Brain pericyte (primary cell): ENCODE results near the gene FAHD1.
"Not testable (repeated sequence)": the region's sequence is repeated elsewhere in the genome, so short reads cannot be mapped to it uniquely, and the experiment has no call there.

Experiments
- DNase-seq: peaks from one replicate; pipeline ENCODE4 v3.0.0-alpha.2; 2012; ENCODE audit warnings: low read depth, low spot score

FAHD1 gene

GRCh38 chr16:1789643-1790045 lies 37.4 kb upstream of the FAHD1 start:
- DNase-seq, result no peak

DNA sequence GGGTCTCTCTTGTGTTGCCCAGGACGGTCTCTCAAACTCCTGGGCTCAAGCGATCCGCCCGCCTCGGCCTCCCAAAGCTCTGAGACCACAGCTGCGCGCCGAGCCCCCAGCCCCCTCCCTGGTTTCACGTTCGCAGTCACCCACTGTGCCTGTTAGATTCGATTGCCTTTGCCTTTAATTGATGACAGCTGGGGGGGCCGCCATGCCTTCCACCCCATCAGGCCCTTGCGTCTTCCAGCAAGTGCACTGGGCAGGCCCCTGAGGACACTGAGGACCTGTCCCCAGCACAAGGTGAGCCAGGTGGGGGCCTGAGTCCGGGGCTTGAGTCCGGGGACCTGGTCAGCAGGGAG lies 36.8 kb upstream of the FAHD1 start:
- DNase-seq, result no peak

- DNase-seq, result no peak
Measured at GRCh38 chr16:1790611-1791255, 36.3 kb upstream of the FAHD1 start.

DNA sequence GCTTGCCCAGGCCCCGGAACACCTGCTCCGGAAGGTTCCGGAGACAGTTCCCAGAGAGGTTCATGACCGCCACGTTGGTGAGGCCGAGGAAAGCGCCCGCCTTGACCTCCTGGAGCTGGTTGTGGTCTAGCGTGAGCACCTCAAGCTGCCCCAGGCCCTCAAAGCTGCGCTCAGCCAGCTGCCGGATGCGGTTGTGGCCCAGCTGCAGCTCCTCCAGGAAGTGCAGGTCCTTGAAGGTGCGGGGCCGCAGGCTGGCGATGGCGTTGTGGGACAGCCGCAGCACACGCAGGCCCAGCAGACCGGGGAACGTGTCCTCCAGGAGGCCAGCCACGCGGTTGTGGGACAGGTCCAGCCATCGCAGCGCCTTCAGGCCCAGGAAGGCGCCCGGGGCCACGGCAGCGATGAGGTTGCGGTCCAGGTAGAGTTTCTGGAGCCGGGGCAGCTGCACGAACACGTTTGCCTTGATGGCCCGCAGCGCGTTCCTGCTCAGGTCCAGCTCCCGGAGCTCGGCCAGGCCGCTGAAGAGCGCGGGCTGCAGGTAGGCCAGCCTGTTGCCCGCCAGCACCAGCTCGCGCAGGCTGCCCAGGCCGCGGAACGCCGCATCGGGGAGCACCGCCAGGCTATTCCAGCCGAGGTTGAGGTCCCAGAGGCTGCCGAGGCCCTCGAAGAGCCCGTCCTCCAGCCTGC lies 35.6 kb upstream of the FAHD1 start:
- no peak for DNase-seq

GRCh38 chr16:1791943-1792812 lies 34.8 kb upstream of the FAHD1 start:
- no peak for DNase-seq

DNA sequence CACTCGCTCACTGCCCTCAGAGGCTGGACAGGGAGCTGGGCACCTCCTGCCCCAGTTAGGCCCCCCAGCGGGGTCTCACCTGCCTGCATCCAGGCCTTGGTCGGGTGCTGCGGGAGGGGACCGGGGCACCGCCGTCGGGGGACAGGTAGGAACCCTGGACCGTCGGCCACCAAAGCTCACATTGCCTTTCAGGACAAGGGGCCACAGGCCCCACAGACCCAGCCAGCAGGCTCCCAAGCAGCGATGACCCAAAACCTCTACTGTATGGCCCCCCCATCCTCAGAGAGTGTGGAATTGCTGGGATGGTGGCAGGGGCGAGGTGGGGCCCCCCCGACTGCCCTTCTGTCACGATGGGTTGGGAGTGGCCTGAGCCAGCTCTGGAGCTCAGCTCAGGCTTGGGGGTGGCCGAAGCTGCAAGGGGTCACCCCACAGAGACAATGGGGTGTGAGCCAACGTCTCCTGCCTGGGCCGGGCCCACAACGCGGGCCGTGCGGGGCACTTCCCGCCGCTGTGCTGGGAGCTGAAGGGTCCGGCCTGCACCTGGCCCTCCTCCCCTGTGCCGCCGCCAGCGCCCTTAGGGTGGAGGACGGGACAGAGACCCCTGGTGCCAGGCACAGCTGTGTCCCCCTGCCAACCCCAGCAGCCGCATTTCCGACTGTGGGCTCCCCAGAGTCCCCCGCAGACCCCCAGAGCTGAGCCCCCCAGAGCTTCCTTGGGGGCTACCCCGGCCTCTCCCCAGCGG lies 34.0 kb upstream of the FAHD1 start:
- DNase-seq, result no peak

DNA sequence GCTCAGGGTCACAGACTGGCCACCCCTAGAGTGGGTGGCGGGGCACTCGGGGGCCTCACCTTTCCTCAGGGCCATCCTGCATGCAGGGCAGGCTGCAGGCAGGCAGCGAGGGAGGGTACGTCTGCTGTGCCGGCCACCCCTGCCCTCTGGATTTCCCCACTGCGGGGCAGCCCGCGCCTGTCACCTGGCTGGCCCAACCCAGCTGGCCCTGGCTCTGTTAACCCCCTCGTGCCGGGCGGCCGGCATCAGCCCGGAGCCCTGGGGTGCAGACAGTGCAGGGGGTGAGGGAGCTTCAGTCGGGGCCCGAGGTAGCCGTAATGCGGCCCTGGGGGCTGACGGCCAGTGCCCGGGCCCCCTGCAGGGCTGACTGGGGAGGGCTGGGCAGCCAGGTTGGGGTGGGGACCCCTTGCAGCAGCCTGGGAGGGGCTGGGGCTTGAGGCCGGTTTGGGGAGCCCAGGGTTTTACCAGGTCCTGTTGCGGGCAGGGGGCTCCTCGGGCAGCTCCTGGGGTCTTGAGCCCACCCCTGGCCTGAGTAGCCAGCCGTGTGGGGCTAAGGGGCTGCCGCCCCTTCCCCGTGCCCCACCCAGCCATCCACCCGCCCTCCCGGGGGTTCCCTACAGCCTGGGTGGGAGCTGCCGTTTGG lies 33.3 kb upstream of the FAHD1 start, which contains the start of gene IGFALS:
Gene IGFALS, minus strand, starts transcription at position 128 of the 643 bp plus-strand sequence. Its CDS starts 53 bp downstream, at position 75.
- no peak for DNase-seq

- no peak for DNase-seq
Measured at GRCh38 chr16:1794221-1794871, 32.7 kb upstream of the FAHD1 start.

GRCh38 chr16:1794908-1795666 lies 31.9 kb upstream of the FAHD1 start:
- DNase-seq, result no peak

DNA sequence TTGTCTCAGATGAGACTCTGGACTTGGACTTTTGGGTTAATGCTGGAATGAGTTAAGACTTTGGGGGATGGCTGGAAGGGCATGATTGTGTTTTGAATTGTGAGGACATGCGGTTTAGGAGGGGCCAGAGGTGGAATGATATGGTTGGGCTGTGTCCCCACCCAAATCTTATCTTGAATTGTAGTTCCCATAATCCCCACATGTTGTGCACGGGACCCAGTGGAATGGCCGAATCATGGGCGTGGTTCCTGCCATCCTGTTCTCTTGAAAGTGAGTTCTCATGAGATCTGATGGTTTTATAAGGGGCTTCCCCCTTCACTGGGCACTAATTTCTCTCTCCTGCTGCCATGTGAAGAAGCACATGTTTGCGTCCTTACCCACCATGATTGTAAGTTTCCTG lies 27.7 kb upstream of the FAHD1 start:
- not testable (repeated sequence) for DNase-seq

- DNase-seq, result no peak
Measured at GRCh38 chr16:1800701-1801100, 26.3 kb upstream of the FAHD1 start.

- DNase-seq, result no peak
Measured at GRCh38 chr16:1807626-1808025, 19.4 kb upstream of the FAHD1 start.

DNA sequence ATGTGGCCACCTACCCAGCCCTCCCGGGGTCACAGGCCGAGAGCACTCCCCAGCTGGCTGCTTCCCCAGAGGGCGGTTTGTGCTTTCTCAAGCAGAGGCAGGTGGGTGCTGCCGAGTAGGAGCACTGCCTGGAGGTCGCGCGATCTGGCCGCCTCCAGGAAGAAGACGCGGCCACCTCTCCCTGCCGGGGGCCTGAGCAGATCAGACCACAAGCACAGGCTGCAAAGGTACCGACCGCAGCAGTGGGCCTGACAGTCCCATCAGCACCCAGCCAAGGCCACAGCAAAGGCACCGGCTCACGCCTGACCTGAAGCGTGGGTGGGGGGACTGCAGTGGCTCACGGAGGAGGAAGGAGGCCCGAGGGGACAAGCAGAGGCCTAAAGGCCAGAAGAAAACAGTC lies 18.3 kb upstream of the FAHD1 start:
- DNase-seq, result no peak

- DNase-seq, result no peak
Measured at GRCh38 chr16:1809281-1809801, 17.7 kb upstream of the FAHD1 start.

DNA sequence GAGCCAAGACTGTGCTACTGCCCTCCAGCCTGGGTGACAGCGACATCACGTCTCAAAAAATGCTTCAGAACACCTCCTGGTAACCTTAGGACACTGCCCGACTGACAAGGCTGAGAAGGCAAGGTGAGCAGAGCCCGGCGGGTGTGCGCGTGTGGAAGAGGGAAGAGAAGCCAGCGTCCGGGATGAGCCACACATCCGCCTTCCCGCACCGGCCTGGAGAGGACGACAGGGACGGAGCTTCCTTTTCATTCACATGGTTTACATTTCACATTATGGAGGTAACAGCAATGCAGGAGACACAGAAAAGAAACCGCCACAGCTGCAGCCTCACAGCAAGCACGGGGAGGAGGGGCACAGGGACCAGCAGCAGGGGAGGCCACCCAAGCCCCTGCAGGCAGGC lies 16.9 kb upstream of the FAHD1 start:
- DNase-seq, result no peak

- no peak for DNase-seq
Measured at GRCh38 chr16:1810536-1810935, 16.5 kb upstream of the FAHD1 start.

- no peak for DNase-seq
Measured at GRCh38 chr16:1812732-1813163, 14.3 kb upstream of the FAHD1 start.

DNA sequence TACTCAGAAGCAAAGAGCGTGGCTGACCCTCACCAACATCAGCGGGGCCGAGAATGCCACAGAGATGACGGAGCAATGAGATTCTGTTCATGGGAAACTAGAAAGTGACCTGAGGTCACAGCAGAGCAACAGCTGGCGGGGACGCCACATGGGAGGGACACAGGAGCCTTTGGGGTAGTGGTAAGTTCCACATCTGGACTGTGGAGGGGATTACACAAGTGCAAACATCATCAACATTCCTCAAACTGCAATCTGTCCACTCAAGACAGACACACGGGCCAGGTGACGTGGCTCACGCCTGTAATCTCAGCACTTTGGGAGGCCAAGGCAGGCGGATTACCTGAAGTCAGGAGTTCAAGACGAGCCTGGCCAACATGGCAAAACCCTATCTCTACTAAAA lies 11.5 kb upstream of the FAHD1 start:
- no peak for DNase-seq

DNA sequence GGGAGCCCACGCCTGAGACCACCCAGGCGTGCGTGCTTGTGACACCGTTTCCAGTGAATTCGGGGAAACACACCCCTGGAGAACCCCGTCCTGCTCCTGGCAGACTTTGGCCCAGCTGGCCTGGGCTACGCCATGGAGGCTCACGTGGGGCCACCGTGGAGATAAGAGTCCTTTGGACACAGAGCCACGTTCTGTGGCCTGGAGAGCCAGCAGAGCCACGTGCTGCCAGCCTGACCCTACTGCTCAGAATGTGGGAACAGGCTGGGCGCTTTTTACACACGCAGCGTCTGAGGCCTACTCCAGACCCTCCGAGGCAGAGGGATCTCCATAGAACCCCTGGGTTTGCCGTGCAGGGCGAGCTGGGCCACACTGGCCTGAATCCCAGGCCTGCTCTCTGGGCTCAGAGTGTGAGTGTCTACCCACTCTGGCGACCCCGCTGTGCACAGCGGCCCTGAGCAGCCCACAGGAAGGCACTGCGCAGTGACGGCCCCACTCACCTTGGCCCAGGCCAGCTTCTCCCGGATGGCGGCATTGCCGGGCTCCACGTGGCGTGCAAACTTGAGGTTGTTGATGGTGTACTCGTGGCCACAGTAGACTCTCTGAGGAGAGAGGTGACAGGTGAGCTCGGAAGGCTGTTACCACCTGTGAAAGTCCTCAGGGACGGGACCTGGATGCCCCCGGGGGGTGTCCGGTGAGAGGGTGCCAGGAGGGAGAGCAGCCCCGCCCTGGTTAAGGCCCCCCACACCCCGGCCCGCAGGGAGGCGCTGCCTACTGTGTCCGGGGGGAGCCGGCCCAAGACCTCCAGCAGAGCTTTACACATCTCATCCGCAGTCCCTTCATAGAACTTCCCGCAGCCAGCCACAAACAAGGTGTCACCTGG lies 10.4 kb upstream of the FAHD1 start:
- DNase-seq, result no peak
